Fibroblast of villous mesenchyme (primary cell): ENCODE measurements around the gene TOR2A. TPM values are rescaled to one million over a fixed set of nuclear protein-coding genes. Genes with fewer than 3 reads are reported as not detected.
"Not testable (repeated sequence)": the region's sequence is repeated elsewhere in the genome, so short reads cannot be mapped to it uniquely, and the experiment has no call there.

Experiments used
- DNase-seq: peaks from one replicate; pipeline ENCODE4 v3.0.0-alpha.2; 2010; ENCODE audit warnings: low read depth
- H3K4me3 ChIP-seq: 2 replicates; pipeline ENCODE4 v1.5.1; 2011; ENCODE audit warnings: low read depth, mild to moderate bottlenecking, low read length
- CTCF ChIP-seq: IDR thresholded peaks from 2 replicates; pipeline ENCODE4 v1.5.1; 2012; ENCODE audit warnings: low read depth, mild to moderate bottlenecking, low read length; ENCODE audit not compliant: insufficient read depth
- total RNA-seq: library from RNA; depleted of rRNA; stranded (reverse); fragments of >200 nt; gene quantifications from 2 replicates; pipeline ENCODE4 v1.2.3, GENCODE V29; 2012

TOR2A gene
- 4.2 and 5.2 TPM in 2 replicates for total RNA-seq

GRCh38 chr9:127734747-127735529 lies at the start of gene TOR2A:
TOR2A (minus strand) TSS chr9:127735294; CDS start chr9:127735270, 24 bp downstream.
- peak; percentile 93 for TF ChIP-seq CTCF
- DNase-seq = peak; percentile 97
- peak within 1 kb of the TSS; percentile 75 for H3K4me3 ChIP-seq

GRCh38 chr9:127783111-127784008 lies 48.3 kb upstream of the TOR2A start:
- H3K4me3 ChIP-seq = no peak overlapping the region
- no peak for DNase-seq
- no peak for TF ChIP-seq CTCF

- no peak for DNase-seq
- TF ChIP-seq CTCF = no peak
- H3K4me3 ChIP-seq = no peak overlapping the region
These were observed 46.7 kb upstream of the TOR2A start for GRCh38 chr9:127781806-127782205.

- DNase-seq, H3K4me3 ChIP-seq: not testable (repeated sequence)
These were observed 45.8 kb upstream of the TOR2A start for GRCh38 chr9:127780909-127781308.

- TF ChIP-seq CTCF = no peak
- DNase-seq = no peak
- H3K4me3 ChIP-seq = no peak overlapping the region
These were observed 45.2 kb upstream of the TOR2A start for GRCh38 chr9:127780126-127780885.

GRCh38 chr9:127779136-127779981 lies 44.3 kb upstream of the TOR2A start:
- no peak overlapping the region for H3K4me3 ChIP-seq
- no peak for TF ChIP-seq CTCF
- no peak for DNase-seq
